NCI-H1436 (cell line): ENCODE results near the gene CLMN.
"Not testable (repeated sequence)": the region's sequence is repeated elsewhere in the genome, so short reads cannot be mapped to it uniquely, and the experiment has no call there.

ENCODE experiments used
- DNase-seq: peaks from one replicate; lab custom pipeline; 2025; lab: John Stamatoyannopoulos, UW

The CLMN gene

DNA sequence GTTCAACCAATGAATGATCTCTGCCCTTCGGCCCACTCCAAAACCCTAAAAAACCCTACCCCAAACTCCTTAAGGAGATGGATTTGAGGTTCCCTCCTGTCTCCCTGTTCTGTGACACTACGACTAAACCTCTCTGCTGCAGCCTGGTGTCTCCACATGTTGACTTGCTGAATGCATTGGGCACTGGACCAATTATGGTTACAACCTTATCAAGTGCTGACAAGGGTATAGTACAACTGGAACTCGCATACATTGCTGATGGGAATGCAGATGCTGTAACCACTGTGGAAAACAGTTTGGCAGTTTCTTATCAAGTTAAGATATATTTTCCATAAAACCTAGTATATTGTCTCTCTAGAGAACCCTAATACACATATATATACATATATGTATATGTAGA lies 156.0 kb downstream of the CLMN start:
- no peak for DNase-seq

DNA sequence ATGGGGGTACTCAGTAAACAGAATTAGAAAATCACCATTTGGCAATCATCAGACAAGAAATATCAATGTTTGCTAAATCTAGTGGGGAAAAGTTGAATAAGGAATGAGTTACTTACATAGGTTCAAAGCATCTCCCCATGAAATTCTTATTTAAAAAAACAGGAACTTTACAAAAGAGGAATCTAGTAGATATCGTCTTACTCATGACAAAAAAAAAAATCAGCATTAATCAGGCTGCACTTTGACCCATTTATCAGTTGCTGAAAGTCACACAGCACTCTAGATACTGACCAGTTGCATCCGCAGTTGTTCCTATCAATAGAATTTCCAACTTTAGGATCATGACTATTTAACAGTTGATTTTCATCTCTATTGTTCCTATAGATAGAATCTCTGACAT lies 156.6 kb downstream of the CLMN start:
- no peak for DNase-seq

DNA sequence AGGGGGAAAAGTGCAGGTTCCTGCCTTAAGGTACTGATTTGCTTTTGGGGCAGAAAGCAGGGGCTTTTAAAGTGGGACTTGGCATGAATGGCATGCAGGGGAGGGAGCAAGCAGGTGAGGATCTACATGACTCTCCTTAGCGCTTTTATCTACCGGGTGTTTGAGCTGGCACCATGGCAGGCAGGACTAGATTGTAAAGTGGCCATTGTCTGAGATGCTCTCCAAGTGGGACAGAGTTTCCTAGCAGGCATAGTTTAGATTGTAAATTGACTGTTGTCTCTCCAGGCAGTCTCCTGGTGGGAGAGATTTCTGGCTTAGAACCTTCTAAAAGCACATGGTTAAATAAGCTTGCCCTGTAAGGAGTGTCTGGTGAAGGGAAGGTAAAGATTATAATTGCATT lies 157.1 kb downstream of the CLMN start:
- no peak for DNase-seq

DNA sequence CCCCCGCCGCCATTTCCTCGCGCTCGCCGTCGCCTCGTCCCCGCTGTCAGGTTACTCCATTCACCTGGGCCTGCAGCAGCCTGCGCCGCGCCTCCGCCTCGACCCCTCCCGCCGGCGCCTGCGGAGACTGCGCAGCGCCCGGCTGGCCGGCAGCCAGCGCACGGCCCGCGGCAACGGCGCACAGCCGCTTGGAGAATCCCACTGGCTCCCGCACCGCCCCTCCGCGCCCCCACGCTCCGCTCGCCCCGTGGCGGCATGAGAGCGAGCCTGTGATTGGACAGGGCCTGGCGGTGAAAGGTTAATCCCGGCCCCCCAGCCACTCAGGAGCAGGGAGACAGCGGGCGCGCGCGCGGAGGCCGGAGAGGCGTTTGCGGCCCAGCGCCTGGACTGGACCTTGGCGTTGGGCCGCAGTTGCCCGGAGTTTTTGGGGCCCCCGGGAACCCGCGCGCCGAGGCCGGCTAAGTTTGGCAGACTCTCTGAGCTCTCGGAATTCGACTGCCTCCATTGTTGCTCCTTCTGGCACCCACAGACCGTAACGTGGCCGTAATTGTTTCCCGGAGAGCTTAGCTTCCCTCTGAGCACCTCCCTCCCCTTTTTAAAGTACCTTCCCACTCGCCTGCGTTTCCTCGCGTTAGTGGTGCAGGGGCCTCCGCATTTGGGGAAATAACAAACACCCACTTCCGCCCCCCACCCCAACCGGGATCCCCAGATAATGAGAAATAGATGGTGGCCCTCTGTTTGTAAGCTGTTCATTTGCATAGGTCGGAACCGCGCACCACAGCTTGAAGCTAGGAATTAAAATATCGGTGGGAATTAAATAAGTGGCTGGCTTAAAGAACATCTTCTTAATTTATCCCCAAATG lies 162.2 kb downstream of the CLMN start, which contains the start of gene DICER1:
Gene DICER1 (minus strand): TSS at position 203 of the 863 bp plus-strand sequence. CDS start 24,071 bp downstream, outside the sequence.
- peak; percentile 91 for DNase-seq

DNA sequence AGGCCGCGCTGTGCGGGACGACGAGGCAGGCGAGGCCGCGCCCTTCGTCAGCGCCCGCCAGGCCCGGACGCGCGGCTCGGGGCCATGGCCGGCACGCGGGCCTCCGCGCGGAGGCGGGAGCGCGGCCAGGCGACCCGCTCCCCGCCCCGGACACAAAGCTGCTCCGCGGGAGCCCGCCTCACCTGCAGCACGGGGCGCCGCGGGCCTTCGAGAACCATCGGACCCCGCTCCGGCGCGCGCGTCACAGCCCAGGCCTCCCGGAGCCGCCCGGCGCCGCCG lies 162.7 kb downstream of the CLMN start:
- DNase-seq, result no peak

DNA sequence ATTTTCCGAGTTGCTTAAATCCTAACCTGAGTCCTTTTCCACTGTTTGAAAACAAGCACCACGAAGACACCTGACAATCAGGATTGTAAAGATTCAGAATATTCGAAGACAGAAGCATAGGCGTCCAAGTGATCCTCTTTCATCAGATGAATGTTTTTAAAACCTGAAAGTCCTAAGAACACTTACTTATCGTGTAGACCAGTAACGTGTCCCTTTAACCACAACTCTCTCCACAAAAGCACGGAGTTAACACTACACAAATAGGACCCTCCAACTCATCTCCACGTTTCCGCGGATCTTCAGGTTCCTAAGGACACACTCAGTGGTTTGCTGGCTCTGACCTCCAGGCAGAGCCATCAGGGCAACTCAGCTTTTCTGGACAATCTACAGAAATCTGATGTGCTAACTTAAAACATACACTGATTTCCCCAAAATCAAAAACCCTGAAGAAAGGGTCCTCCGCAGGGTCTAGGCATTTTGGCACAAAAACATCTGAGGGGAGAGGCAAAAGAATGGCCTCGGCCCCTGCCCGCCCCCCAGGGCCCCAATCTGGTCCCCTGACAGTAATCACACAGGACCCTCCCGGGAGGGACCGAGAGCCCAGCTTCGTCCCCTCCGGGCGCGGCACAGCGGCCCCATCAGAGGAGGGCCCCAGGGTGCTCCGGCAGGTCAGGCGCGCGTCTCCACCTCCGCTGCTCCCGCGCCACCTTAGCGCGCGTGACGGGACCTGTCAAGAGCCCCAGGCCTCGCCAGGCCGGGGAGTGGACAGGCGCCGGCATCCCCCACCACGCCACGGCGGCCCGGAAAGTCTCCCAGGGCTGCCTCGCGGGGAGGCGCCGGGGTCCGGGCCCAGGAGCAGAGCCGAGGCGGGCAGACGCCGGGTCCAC lies 163.3 kb downstream of the CLMN start:
- peak; percentile 15 for DNase-seq

DNA sequence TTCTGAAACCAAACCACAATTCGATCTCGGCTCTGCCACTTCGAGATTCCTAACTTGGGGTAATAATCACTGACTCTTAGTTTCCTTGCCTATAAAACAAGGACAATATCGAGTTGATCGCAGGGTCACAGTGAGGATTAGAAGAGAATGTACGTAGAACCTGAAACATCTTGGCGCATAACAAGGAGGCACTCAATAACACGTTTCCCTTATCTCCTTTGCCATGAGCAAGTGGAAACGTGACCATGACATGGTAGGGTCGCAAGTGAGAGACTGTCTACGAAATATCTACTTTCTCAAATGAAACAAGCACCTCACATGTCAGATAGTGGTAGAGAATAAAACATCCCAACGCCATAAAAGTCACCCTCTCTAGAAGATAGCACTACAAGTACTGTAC lies 164.7 kb downstream of the CLMN start:
- no peak for DNase-seq

DNA sequence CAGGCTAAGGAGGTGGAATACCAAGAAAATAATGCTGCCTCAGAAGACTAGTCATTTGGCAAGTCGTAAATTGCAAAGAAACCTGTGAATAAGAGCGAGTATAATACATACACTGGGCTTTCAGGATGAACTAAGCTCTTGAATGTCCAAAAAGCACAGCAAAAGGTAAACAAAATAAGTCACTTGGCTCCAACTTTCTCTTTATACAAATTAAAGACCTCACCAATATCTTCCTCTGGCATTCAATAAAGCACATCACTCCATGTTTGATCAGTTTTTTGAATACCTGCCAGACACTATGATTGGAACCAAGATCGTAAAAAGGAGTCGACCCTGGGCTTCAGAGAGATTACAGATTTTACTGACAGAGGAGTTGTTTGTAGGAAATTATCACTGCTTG lies 165.8 kb downstream of the CLMN start:
- no peak for DNase-seq

DNA sequence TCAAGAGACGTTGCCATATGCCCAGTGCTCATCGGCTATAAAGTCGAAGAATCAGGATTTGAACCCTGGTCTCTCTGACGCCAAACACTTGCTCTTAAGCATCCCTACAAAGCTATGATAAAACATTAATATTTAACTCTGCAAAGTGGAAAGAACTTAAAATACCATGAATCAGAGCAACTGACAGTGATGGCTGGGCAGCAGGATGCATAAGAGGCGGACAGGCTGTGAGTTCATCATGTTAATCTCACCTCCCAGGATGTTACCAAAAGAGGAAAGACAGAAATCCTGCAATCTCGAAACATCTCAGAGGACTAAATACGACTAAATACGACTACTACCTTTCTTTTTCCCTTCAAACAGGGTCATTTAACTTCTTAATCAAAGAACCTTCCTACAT lies 168.1 kb downstream of the CLMN start:
- no peak for DNase-seq

DNA sequence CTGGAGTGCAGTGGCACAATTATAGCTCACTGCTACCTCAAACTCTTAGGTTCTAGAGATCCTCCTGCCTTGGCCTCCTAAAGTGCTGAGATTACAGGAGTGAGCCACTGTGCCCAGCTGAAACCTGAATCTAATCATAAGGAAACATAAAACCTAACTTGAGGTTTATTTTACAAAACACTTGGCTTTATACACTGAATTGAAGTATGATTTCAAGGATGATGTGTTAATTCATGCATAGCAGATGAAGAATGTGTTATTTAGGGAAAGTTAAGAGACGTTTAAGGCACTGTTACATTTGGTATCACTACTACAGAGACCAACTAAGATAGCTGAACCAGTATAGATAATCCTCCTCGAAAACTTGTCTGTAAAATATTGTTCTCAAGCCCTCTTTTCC lies 168.8 kb downstream of the CLMN start:
- no peak for DNase-seq

DNA sequence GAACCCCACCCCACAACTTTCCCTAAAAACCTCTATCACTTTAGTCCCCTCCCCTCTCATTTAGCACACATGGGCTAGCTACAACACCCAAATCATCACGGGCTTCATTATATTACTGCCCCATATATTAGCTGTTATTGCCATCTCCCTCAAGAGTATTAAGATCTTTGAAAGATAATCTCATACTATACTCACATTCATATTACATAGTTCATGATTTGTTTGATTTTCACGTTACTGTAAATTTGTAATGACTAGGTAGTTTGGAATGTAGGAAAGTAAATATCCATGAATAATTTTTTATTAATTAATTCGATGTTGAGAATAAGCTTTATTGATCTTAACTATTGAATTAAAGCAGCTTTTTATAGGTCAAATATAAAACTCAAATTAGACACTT lies 170.3 kb downstream of the CLMN start:
- DNase-seq, result no peak

DNA sequence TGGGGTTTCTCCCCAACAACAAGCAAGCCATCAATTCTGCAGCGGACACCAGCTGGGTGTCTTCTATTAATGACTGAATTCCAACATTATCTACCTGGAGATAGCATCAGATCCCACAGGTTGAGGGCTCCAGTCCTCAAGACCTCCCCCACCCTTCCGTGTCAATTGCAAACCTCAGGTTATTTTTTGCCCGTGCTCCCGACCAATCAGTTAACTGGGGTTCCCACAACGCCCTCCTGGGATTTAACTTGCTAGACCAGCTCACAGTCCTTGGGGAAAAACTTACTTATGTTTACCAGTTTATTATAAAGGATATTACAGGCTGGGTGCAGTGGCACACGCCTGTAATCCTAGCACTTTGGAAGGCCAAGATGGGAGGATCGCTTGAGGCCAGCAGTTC lies 172.1 kb downstream of the CLMN start:
- DNase-seq, result no peak

DNA sequence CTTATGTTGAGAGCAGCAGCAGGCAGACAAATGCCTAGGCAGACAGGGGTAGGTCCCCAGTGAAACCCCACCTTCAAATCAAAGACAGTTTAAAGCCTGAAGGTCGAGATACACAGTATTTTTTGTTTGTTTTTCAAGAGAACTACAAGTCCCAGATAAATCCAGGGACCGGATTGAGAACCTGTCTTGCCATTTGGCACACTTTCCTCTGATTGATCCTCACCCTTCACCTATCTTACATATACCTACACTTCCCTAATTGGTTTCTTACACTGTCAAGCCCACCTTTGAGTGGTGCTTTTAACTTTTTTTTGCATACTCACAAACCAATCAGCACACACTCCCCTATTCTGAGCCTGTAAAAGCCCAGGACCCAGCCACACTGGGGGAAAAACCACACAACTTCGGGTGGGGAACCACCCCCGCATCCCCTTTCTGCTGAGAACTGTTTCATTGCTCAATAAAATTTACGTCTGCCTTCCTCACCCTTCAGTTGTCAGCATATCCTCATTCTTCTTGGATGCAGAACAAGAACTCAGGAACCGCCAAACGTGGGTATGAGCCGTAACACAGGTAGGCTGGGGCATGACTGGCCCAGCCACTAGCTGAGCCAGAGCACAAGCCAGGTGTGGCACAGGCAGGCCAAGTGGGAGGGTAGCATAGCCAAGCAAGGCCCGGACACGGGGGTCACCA lies 173.5 kb downstream of the CLMN start:
- DNase-seq, result no peak

DNA sequence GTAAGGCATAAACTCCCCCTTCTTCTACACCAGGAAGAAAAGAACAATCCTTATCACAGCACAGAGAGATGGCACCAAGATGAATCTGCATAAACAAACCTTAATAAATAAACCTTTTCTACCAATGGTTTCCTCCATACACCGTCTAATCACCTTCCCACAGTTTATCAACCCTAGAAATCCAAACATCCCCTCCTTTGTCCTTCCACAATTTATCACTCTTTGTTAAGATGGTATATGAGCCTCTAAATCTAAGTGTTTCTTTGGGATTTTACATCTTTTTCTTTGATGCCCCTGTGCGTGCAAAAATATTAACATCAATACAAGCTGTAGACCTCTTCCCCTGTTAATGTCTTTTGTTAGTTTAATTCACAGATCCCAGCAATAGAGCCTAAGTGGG lies 174.9 kb downstream of the CLMN start:
- DNase-seq, result no peak

DNA sequence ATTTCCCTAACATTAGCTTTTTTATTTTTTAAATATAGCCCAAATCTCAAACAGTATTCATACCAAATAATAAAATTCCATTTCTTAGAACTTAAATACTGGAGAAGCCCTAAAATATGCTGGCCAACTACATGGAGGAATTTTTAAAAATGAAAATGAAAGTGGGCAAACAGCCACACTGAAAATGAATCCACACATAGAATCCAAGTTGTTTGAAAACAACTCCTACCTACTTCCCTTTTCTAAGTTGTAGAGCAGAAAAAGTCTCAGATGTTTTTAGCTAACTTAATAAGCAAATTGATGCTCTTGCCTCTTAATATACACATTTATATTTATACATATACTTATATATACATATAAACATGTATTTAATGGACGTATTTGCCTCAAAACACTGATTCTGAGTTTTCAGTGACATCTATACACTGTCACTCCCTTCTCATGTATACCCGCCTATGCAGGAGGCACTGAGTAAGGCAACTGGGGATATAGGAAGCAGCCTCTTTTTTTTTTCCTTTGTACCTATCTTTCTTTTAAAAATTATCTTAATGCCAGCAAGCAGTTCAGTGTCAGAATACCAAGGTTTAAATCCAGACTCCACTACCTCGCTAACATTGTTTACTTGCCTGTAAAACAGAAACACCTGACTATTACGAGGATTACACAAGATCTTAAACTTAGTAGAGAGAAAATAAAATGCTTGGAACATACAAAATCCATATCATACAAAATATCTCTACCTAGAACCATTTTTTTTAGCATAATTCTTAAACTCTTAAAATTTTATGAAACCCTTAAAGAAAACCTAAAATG lies 175.7 kb downstream of the CLMN start:
- DNase-seq, result no peak

DNA sequence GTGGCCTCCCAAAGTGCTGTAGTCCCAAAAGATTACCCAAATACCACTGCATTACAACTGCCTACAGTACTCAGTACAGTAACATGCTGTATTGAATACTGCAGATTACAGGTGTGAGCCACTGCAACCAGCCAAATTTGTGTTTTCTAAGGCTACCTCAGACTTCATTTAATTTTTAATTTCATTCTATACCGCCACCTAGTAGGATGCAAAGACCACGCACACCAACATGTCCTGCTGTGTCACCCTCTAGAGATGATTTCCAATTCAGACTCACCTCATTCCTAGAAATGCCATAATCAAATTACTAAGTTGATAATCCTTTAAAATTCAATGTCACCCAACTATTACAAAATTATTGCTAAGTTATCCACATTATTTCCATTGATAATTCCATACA lies 177.5 kb downstream of the CLMN start:
- DNase-seq, result no peak

DNA sequence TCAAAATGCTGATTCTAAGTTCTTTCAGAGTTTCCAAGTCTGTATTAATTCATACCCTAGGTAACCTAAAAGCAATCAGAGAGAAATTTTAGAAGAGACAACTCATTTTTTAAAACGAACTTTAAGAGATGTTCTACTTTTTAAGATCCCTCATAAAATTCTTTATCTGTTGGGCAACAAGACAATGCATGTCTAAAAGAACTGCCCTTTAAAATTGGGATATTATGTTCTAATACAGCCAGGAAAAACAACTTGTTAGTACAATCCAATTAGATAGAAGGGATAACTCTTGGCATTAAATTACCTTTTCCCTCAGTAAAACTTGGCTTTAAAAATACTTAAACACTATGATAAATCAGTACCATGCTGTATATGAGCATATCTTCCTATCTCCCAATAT lies 178.0 kb downstream of the CLMN start:
- no peak for DNase-seq

DNA sequence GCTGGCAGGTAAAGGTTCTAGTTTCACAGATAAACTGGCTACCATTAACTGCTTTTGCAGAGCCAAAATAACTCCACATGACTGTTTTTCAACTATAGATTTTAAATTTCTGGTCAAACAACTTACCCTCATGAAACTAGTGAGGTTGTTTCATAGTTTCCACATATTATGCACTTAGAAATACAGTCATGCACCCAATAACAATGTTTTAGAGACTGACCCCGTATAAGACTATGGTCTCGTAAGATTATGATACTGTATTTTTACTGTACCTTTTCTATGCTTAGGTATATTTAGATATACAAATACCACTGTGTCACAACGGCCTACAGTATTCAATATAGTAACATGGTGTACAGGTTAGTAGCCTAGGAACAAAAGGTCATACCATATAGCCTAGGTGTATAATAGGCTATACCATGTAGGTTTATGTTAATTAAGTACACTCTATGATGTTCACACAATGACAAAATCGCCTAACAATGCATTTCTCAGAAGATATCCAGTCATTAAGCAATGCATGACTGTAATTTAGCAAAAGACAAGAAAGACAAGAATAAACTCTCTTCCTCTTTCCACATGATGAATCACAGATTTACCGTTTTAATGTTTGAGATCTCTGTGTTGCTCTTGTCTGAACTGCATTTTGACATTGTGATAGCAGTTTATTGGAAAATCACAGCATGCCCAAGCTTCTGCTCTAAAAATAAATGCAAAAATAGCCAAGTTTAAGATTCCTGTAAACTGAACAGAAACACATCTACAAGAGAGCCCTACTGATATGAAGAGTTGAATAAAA lies 179.4 kb downstream of the CLMN start:
- DNase-seq, result no peak

DNA sequence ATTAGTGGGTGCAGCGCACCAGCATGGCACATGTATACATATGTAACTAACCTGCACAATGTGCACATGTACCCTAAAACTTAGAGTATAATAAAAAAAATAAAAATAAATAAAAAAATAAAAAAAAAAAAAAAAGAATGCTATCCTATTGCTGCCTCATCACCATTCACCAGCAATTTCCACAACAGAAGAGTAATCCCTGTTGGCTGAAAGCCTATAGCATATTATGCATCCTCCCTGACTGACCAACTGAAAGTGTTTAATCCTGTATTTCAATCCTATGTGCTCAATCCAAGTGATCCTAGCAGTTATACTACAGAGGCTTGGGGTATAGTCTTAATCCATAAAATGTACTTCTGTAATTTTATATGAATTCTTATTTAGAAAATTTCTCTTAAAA lies 180.8 kb downstream of the CLMN start:
- no peak for DNase-seq

DNA sequence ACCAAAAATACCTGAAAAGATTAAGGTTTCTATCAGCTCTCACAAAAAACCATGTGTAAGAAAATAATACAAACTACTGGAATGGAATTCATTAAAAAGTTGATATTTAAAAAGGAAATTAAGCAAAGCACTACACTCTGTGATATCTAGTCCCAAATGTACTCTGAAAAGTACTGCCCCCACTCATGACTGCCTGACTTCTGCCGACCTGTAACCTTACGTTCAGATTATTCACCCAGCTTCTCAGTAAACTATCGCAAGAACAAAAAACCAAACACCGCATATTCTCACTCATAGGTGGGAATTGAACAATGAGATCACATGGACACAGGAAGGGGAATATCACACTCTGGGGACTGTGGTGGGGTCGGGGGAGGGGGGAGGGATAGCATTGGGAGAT lies 181.3 kb downstream of the CLMN start:
- DNase-seq, result not testable (repeated sequence)

DNA sequence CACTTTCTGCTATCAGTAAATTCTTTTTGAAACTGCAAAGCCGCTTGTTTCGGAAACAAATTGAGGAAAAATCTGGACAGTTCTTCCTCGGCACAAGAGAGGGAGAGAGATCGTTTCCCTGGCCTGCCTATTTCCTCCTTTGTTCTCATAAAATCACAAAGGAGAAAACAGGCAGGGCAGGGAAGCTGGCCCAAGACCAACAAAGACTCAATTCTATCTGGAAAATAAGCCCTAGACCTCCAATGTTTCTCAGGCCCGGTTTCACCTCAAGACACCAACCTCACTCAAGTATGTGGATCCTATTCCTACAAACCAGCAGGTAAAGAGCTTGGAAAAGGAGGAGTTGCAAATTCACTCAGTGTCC lies 181.9 kb downstream of the CLMN start:
- no peak for DNase-seq
